ENCODE measurements around the gene DOC2B. TPM values are rescaled to one million over a fixed set of nuclear protein-coding genes. Genes with fewer than 3 reads are reported as not detected.
"Not testable (repeated sequence)": the region's sequence is repeated elsewhere in the genome, so short reads cannot be mapped to it uniquely, and the experiment has no call there.

DOC2B gene
- total and polyA plus RNA-seq, 7 donors: 0.46 to 12.5 (median 4.9) TPM

DNA sequence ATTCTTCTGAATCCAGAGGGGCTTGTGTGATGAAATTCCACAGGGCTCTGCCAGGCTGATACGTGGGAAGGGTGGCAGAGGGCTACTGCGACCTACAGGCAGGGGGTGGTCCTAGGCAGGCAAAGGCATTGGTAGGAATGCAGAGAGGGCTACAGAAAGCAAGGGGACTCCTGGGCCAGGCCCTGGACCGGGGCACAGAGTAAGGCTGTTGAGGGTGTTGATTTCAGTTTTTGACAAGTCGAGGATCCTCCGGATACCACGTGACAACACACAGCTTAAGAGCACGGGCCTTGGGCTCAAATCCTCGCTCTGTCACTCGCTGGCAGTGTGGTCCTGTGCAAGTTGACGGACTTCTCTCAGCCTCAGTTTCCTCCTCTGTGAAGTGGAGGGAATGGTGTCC lies 19.1 kb upstream of the DOC2B start:
- no peaks in the 10 kb centered on the region for H3K9me3 ChIP-seq
- no peak for TF ChIP-seq EP300 (IDR thresholded peaks at IDR 0.05)
- TF ChIP-seq, protein P1, sequence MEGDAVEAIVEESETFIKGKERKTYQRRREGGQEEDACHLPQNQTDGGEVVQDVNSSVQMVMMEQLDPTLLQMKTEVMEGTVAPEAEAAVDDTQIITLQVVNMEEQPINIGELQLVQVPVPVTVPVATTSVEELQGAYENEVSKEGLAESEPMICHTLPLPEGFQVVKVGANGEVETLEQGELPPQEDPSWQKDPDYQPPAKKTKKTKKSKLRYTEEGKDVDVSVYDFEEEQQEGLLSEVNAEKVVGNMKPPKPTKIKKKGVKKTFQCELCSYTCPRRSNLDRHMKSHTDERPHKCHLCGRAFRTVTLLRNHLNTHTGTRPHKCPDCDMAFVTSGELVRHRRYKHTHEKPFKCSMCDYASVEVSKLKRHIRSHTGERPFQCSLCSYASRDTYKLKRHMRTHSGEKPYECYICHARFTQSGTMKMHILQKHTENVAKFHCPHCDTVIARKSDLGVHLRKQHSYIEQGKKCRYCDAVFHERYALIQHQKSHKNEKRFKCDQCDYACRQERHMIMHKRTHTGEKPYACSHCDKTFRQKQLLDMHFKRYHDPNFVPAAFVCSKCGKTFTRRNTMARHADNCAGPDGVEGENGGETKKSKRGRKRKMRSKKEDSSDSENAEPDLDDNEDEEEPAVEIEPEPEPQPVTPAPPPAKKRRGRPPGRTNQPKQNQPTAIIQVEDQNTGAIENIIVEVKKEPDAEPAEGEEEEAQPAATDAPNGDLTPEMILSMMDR (IDR thresholded peaks at IDR 0.05): no peak
- TF ChIP-seq POLR2AphosphoS5 (IDR thresholded peaks at IDR 0.05): no peak
- TF ChIP-seq POLR2A (IDR thresholded peaks at IDR 0.05): no peak
- no peak overlapping the region for H3K4me3 ChIP-seq
- peaks cover 0 to 43% (median 10%) of the 10 kb centered on the region in 3 donors for H3K27me3 ChIP-seq
- peaks cover 0 to 13% (median 4%) of the 10 kb centered on the region in 4 donors for H3K4me1 ChIP-seq
- 40 to 74% methylated on average over 10 of the region's 10 CpGs for WGBS, 2 donors
- H3K36me3 ChIP-seq: no peaks in the 10 kb centered on the region
- no peak for DNase-seq
- peak overlapping the region in 2 of 4 donors; percentile 32 to 49 for H3K27ac ChIP-seq
- intact Hi-C loops (cut with DNase I): no loop called here

DNA sequence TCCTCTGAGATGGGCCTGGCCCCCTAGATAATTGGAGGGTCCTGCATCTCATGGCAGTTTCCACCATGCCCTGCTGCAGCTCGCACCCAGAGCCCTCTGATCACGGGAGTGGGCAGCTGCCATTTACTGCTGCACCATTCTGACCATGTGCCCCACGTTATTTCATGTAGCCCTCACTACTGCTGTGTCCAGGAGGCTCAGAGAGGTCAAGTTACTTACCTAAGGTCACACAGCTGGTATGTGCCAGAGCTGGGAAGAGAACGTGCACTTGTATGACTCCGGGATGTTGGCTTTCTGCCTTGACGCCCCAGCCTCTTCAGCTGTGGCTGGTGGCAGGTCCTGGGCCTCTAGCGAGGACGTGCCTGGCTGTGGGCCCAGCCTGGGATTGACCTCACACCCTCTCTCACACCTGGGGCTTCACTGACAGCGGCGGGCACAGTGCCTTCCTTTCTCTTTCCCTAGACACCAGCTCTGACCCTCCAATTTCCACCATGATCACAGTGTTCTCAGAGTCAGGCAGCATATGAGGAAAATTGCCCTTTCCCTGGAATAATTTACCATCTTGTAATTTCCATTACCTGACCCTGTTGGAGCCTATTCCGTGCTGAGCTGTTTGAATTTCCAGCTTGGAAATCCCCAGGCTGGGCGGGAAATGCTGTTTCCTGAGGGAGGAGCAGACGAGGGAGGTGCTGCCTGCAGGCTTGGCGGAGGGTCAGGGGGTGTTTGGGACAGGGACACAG lies 18.5 kb upstream of the DOC2B start:
- H3K27ac ChIP-seq: peak overlapping the region in 2 of 4 donors; percentile 32 to 51
- intact Hi-C loops (cut with DNase I): no loop called here
- H3K4me1 ChIP-seq: peaks cover 0 to 13% (median 5%) of the 10 kb centered on the region in 4 donors
- no peak overlapping the region for H3K4me3 ChIP-seq
- H3K27me3 ChIP-seq: peaks cover 0 to 38% (median 10%) of the 10 kb centered on the region in 3 donors
- no peaks in the 10 kb centered on the region for H3K36me3 ChIP-seq
- WGBS, 2 donors: 13 to 55% methylated on average over 14 of the region's 14 CpGs
- no peak for TF ChIP-seq POLR2A (IDR thresholded peaks at IDR 0.05)
- TF ChIP-seq, protein P1 (IDR thresholded peaks at IDR 0.05): no peak
- TF ChIP-seq POLR2AphosphoS5 (IDR thresholded peaks at IDR 0.05): peak in 1 of 4 donors; percentile 28
- no peaks in the 10 kb centered on the region for H3K9me3 ChIP-seq
- DNase-seq: peak; percentile 70

DNA sequence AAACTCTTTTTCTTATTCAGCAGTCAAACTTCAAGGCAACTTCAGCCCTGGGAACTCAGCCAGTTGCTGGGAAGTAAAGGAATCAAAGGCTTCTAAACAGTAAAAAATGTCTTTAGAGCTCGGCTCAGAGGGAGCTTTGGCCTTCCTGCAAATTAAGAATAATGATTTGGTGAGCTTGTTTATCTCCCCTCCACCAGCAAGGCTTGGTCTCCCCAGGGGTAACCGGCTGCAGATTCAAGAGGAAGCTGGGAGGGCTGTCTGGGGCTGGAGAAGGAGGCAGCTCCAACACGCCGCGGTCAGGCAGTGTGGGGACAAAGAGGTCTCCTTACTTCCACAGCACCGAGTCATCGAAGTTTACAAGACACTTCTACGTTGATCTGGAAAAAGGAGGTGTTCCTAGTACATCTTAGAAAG lies 17.7 kb upstream of the DOC2B start:
- WGBS, 2 donors: 11 to 24% methylated on average over 8 of the region's 8 CpGs
- Histone ChIP-seq H3K9me3 (no peaks in the 10 kb centered on the region), H3K36me3 (no peaks in the 10 kb centered on the region), H3K27ac (peak overlapping the region in 1 of 4 donors; percentile 51), H3K4me1 (peaks cover 0 to 21% (median 12%) of the 10 kb centered on the region in 4 donors), H3K27me3 (peaks cover 0 to 38% (median 10%) of the 10 kb centered on the region in 3 donors), H3K4me3 (no peak overlapping the region)
- peak; percentile 60 for DNase-seq
- TF ChIP-seq POLR2AphosphoS5 (IDR thresholded peaks at IDR 0.05) (no peak), POLR2A (IDR thresholded peaks at IDR 0.05) (no peak), EP300 (IDR thresholded peaks at IDR 0.05) (no peak)
- TF ChIP-seq, protein P1 (IDR thresholded peaks at IDR 0.05): no peak
- intact Hi-C loops (cut with DNase I): no loop called here

DNA sequence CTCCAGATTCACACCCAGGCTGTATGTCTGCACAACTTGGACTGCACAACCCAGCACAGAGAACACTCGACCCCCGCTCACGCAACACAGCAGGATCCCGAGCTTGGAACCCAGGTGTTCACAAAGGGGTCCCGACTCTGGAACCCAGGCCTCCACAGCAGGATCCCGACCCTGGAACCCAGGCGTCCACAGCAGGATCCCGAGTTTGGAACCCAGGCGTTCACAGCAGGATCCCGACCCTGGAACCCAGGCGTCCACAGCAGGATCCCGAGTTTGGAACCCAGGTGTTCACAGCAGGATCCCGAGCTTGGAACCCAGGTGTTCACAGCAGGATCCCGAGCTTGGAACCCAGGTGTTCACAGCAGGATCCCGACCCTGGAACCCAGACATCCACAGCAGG lies 16.8 kb upstream of the DOC2B start:
- 91 to 92% methylated on average over 15 of the region's 15 CpGs for WGBS, 2 donors
- intact Hi-C loops (cut with DNase I); H3K4me3 ChIP-seq; H3K36me3 ChIP-seq; DNase-seq; H3K9me3 ChIP-seq; H3K27ac ChIP-seq: not testable (repeated sequence)
- Histone ChIP-seq H3K4me1 (peaks cover 0 to 22% (median 13%) of the 10 kb centered on the region in 4 donors), H3K27me3 (peaks cover 0 to 38% (median 10%) of the 10 kb centered on the region in 3 donors)

DNA sequence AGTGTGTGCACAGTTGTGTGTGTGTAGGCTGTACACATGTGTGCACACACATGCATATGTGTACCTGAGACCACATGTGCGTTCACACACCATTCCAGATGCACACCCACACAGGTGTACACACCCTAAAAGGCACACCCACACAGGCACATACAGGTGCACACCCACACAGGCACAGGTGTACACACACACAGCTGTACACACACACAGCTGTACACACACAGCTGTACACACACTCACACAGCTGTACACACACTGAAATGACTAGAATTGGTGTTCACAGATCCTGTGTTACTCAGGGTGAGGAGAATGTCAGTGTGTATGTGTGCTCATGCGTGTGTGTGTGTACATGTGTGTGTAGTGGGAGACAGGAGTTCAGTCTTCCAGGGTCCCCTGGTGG lies 15.9 kb upstream of the DOC2B start:
- peak; percentile 4 for DNase-seq
- H3K4me3 ChIP-seq: no peak overlapping the region
- H3K27ac ChIP-seq: no peak overlapping the region
- H3K4me1 ChIP-seq: peaks cover 0 to 22% (median 13%) of the 10 kb centered on the region in 4 donors
- peaks cover 0 to 36% (median 10%) of the 10 kb centered on the region in 3 donors for H3K27me3 ChIP-seq
- H3K9me3 ChIP-seq: no peaks in the 10 kb centered on the region
- 67 to 91% methylated on average over 2 of the region's 2 CpGs for WGBS, 2 donors
- TF ChIP-seq, protein P1 (IDR thresholded peaks at IDR 0.05): no peak
- no peak for TF ChIP-seq POLR2AphosphoS5 (IDR thresholded peaks at IDR 0.05)
- TF ChIP-seq EP300 (IDR thresholded peaks at IDR 0.05): no peak
- intact Hi-C loops (cut with DNase I): no loop called here
- no peaks in the 10 kb centered on the region for H3K36me3 ChIP-seq

Data from sigmoid colon (tissue), 7 donors.